ENCODE results near the gene CDKN2B. TPM values are rescaled to one million over a fixed set of nuclear protein-coding genes. Genes with fewer than 3 reads are reported as not detected.

CDKN2B gene
- total and polyA plus RNA-seq, 2 donors (not counting 3 experiments of a cell fraction or from before 2014, with no cell fraction given) = 1.6 to 2.1 TPM

DNA sequence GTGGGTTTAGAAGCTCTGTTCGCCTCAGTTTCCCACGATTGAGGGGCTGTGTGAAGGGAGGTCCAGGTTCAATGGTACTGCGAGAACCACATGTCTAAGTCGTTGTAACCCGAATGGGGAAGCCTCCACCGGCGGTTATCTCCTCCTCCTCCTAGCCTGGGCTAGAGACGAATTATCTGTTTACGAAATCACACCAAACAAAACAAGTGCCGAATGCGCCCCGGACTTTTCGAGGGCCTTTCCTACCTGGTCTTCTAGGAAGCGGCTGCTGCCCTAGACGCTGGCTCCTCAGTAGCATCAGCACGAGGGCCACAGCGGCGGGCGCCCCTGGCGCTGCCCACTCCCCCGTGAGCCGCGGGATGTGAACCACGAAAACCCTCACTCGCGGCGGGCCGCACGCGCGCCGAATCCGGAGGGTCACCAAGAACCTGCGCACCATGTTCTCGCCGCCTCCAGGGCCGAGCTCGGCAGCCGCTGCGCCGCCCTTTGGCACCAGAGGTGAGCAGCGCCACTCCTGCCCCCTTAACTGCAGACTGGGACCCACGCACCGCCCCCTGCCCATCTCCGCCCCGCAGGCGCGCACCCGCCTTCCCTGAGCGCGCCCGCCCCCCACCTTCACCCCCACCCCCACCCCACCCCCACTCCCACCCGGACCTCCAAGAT, 15.1 kb downstream of the CDKN2B start, which contains the start of gene CDKN2A:
Gene CDKN2A, minus strand, starts transcription at position 500 of the 663 bp plus-strand sequence.
- DNase-seq (ENCODE audit: low read depth, low spot score) = peak; percentile 26
- H3K4me3 ChIP-seq (replicated peaks in 1 of 3; ENCODE audit: insufficient read depth in 1 of 3, low read depth in 1 of 3, low read length in 3 of 3) = peak within 1 kb of the TSS; percentile 64 to 97 (median 94)
- ChIA-PET POLR2A (interaction anchor here (1.0 to 1.5 kb wide), 2 partner anchors 15 to 182 kb away, joined by 3 to 8 read pairs; partner anchors contain the start of gene CDKN2B), CTCF (interaction anchor here (0.6 to 4.7 kb wide), 18 partner anchors 9 to 458 kb away, joined by 3 to 68 read pairs (median 4); partner anchors contain the start of gene CDKN2B)
- peak within 1 kb of the TSS; percentile 85 for H3K9ac ChIP-seq (replicated peaks; ENCODE audit: extremely low read depth, insufficient read depth, low read length)
- H4K20me1 ChIP-seq (replicated peaks; ENCODE audit: control insufficient read depth, extremely low read depth, insufficient read depth, low read length) = no peaks in the 10 kb centered on the region
- peak within 1 kb of the TSS; percentile 75 for H3K27ac ChIP-seq (ENCODE audit: insufficient read depth, low read depth, low read length)
- TF ChIP-seq, protein P1, sequence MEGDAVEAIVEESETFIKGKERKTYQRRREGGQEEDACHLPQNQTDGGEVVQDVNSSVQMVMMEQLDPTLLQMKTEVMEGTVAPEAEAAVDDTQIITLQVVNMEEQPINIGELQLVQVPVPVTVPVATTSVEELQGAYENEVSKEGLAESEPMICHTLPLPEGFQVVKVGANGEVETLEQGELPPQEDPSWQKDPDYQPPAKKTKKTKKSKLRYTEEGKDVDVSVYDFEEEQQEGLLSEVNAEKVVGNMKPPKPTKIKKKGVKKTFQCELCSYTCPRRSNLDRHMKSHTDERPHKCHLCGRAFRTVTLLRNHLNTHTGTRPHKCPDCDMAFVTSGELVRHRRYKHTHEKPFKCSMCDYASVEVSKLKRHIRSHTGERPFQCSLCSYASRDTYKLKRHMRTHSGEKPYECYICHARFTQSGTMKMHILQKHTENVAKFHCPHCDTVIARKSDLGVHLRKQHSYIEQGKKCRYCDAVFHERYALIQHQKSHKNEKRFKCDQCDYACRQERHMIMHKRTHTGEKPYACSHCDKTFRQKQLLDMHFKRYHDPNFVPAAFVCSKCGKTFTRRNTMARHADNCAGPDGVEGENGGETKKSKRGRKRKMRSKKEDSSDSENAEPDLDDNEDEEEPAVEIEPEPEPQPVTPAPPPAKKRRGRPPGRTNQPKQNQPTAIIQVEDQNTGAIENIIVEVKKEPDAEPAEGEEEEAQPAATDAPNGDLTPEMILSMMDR (IDR thresholded peaks at IDR 0.05; ENCODE audit: extremely low read depth in 1 of 2, insufficient read depth in 1 of 2, low read depth in 1 of 2, low read length in 2 of 2) = peak in 1 of 2 donors; percentile 20
- no peak for TF ChIP-seq JUN (IDR thresholded peaks at IDR 0.05; ENCODE audit: borderline replicate concordance, insufficient read depth, insufficient read length, low read depth)
- no peak for TF ChIP-seq MYC (IDR thresholded peaks at IDR 0.05; ENCODE audit: low read depth, low read length)
- no peak for TF ChIP-seq GATA2 (IDR thresholded peaks at IDR 0.05; ENCODE audit: insufficient read depth, insufficient read length, low read depth, low read length)
- TF ChIP-seq POLR2AphosphoS5 (IDR thresholded peaks at IDR 0.05; ENCODE audit: insufficient read depth, low read depth, low read length) = no peak
- BruUV-seq (replicated peaks) = no TSS peak
- no peaks in the 10 kb centered on the region for H3K9me1 ChIP-seq (replicated peaks; ENCODE audit: control insufficient read depth, extremely low read depth, insufficient read depth, low read length)
- H3K36me3 ChIP-seq (ENCODE audit: control insufficient read depth in 2 of 2, extremely low read depth in 1 of 2, insufficient read depth in 2 of 2, low read length in 2 of 2) = no peaks in the 10 kb centered on the region
- intact Hi-C loops (cut with micrococcal nuclease) (no loop called here), dilution Hi-C loops (cut with MboI; ENCODE audit: extremely low pct_ligation_motif_present, low sequenced_read_pairs) (no loop called here)
- peak within 1 kb of the TSS; percentile 80 for H3K4me2 ChIP-seq (ENCODE audit: insufficient read depth, low read length)
- peak within 1 kb of the TSS; percentile 97 for H2AFZ ChIP-seq (ENCODE audit: low read depth, low read length)
- H3K79me2 ChIP-seq (ENCODE audit: control insufficient read depth, insufficient read depth, low read length) = no peaks in the 10 kb centered on the region
- FAIRE-seq = no peak
- H3K9me3 ChIP-seq (replicated peaks; ENCODE audit: control insufficient read depth, insufficient read depth, low read length) = no peaks in the 10 kb centered on the region
- H3K27me3 ChIP-seq (ENCODE audit: control insufficient read depth in 2 of 2, insufficient read depth in 2 of 2, low read length in 2 of 2) = peaks cover 4 to 13% of the 10 kb centered on the region in 2 experiments
- peaks cover 16% of the 10 kb centered on the region for H3K4me1 ChIP-seq (ENCODE audit: control insufficient read depth, extremely low read depth, insufficient read depth, low read length)

All from endothelial cell of umbilical vein (primary cell).